Measurements from ENCODE around the gene GRIK2. TPM values are rescaled to one million over a fixed set of nuclear protein-coding genes. Genes with fewer than 3 reads are reported as not detected.

GRIK2 gene
- total RNA-seq, 2 experiments from 2014 or later: 0.14 TPM; not detected in 1

- Mint-ChIP-seq H3K27ac (no peak overlapping the region), H3K27me3 (no peaks in the 10 kb centered on the region), H3K9me3 (no peaks in the 10 kb centered on the region), H3K4me1 (no peaks in the 10 kb centered on the region), H3K36me3 (no peaks in the 10 kb centered on the region), H3K4me3 (no peak overlapping the region)
- POLR2A ChIA-PET: no interaction called here
- DNase-seq (no peak), ATAC-seq (ENCODE audit: low read depth) (no peak)
Measured at GRCh38 chr6:101502818-101503217, 109.3 kb downstream of the GRIK2 start.

GRCh38 chr6:101509536-101509935 is 116.0 kb downstream of the GRIK2 start:
- H3K4me3 Mint-ChIP-seq: no peak overlapping the region
- ATAC-seq (ENCODE audit: low read depth): no peak

GRCh38 chr6:101513181-101513580 is 119.7 kb downstream of the GRIK2 start:
- POLR2A ChIA-PET: no interaction called here
- ATAC-seq (ENCODE audit: low read depth) (no peak), DNase-seq (no peak)
- Mint-ChIP-seq H3K27ac (no peak overlapping the region), H3K4me3 (no peak overlapping the region), H3K9me3 (peaks cover 2% of the 10 kb centered on the region), H3K27me3 (no peaks in the 10 kb centered on the region), H3K36me3 (no peaks in the 10 kb centered on the region), H3K4me1 (no peaks in the 10 kb centered on the region)

More at GRCh38 chr6:101509536-101509935, 116.0 kb downstream of the GRIK2 start:
- POLR2A ChIA-PET: no interaction called here
- no peaks in the 10 kb centered on the region for H3K9me3 Mint-ChIP-seq
- H3K27ac Mint-ChIP-seq: no peak overlapping the region
- no peaks in the 10 kb centered on the region for H3K36me3 Mint-ChIP-seq
- H3K4me1 Mint-ChIP-seq: no peaks in the 10 kb centered on the region
- DNase-seq: no peak
- H3K27me3 Mint-ChIP-seq: no peaks in the 10 kb centered on the region

GRCh38 chr6:101516578-101516977 is 123.1 kb downstream of the GRIK2 start:
- no peak overlapping the region for H3K4me3 Mint-ChIP-seq
- no peak overlapping the region for H3K27ac Mint-ChIP-seq
- H3K4me1 Mint-ChIP-seq: no peaks in the 10 kb centered on the region
- H3K27me3 Mint-ChIP-seq: no peaks in the 10 kb centered on the region
- peaks cover 2% of the 10 kb centered on the region for H3K9me3 Mint-ChIP-seq
- no peak for ATAC-seq (ENCODE audit: low read depth)
- H3K36me3 Mint-ChIP-seq: no peaks in the 10 kb centered on the region
- POLR2A ChIA-PET: no interaction called here
- no peak for DNase-seq

- no peaks in the 10 kb centered on the region for H3K27me3 Mint-ChIP-seq
- H3K9me3 Mint-ChIP-seq: peaks cover 5% of the 10 kb centered on the region
- ATAC-seq (ENCODE audit: low read depth) (no peak), DNase-seq (no peak)
- H3K4me1 Mint-ChIP-seq: no peaks in the 10 kb centered on the region
- no peak overlapping the region for H3K4me3 Mint-ChIP-seq
- POLR2A ChIA-PET: no interaction called here
- H3K36me3 Mint-ChIP-seq: no peaks in the 10 kb centered on the region
- no peak overlapping the region for H3K27ac Mint-ChIP-seq
Measured at GRCh38 chr6:101517632-101518031, 124.1 kb downstream of the GRIK2 start.

GRCh38 chr6:101522254-101522653 is 128.7 kb downstream of the GRIK2 start:
- H3K36me3 Mint-ChIP-seq: no peaks in the 10 kb centered on the region

GRCh38 chr6:101527467-101527866 is 134.0 kb downstream of the GRIK2 start:
- no peak overlapping the region for H3K27ac Mint-ChIP-seq
- POLR2A ChIA-PET: no interaction called here
- no peak overlapping the region for H3K4me3 Mint-ChIP-seq
- no peaks in the 10 kb centered on the region for H3K4me1 Mint-ChIP-seq
- H3K36me3 Mint-ChIP-seq: no peaks in the 10 kb centered on the region
- H3K9me3 Mint-ChIP-seq: peaks cover 2% of the 10 kb centered on the region
- ATAC-seq (ENCODE audit: low read depth) (no peak), DNase-seq (no peak)
- no peaks in the 10 kb centered on the region for H3K27me3 Mint-ChIP-seq

More at GRCh38 chr6:101522254-101522653, 128.7 kb downstream of the GRIK2 start:
- no peak for DNase-seq
- ATAC-seq (ENCODE audit: low read depth): no peak
- Mint-ChIP-seq H3K27ac (no peak overlapping the region), H3K4me3 (no peak overlapping the region), H3K9me3 (peaks cover 3% of the 10 kb centered on the region), H3K4me1 (no peaks in the 10 kb centered on the region), H3K27me3 (no peaks in the 10 kb centered on the region)
- POLR2A ChIA-PET: no interaction called here

- H3K27me3 Mint-ChIP-seq: no peaks in the 10 kb centered on the region
- H3K36me3 Mint-ChIP-seq: no peaks in the 10 kb centered on the region
Measured at GRCh38 chr6:101528801-101529200, 135.3 kb downstream of the GRIK2 start.

GRCh38 chr6:101531538-101531937 is 138.0 kb downstream of the GRIK2 start:
- H3K9me3 Mint-ChIP-seq: peaks cover 2% of the 10 kb centered on the region
- DNase-seq (no peak), ATAC-seq (ENCODE audit: low read depth) (no peak)
- no peaks in the 10 kb centered on the region for H3K36me3 Mint-ChIP-seq
- H3K4me1 Mint-ChIP-seq: no peaks in the 10 kb centered on the region
- no peaks in the 10 kb centered on the region for H3K27me3 Mint-ChIP-seq
- H3K27ac Mint-ChIP-seq: no peak overlapping the region
- no peak overlapping the region for H3K4me3 Mint-ChIP-seq
- POLR2A ChIA-PET: no interaction called here

More at GRCh38 chr6:101528801-101529200, 135.3 kb downstream of the GRIK2 start:
- H3K4me1 Mint-ChIP-seq: no peaks in the 10 kb centered on the region
- H3K9me3 Mint-ChIP-seq: peaks cover 2% of the 10 kb centered on the region
- POLR2A ChIA-PET: no interaction called here
- H3K4me3 Mint-ChIP-seq: no peak overlapping the region
- ATAC-seq (ENCODE audit: low read depth): no peak
- DNase-seq: no peak
- H3K27ac Mint-ChIP-seq: no peak overlapping the region

GRCh38 chr6:101534386-101534785 is 140.9 kb downstream of the GRIK2 start:
- peaks cover 2% of the 10 kb centered on the region for H3K9me3 Mint-ChIP-seq
- no peak for DNase-seq
- no peaks in the 10 kb centered on the region for H3K36me3 Mint-ChIP-seq
- ATAC-seq (ENCODE audit: low read depth): no peak
- no peaks in the 10 kb centered on the region for H3K27me3 Mint-ChIP-seq
- H3K4me1 Mint-ChIP-seq: no peaks in the 10 kb centered on the region
- H3K27ac Mint-ChIP-seq: no peak overlapping the region
- no peak overlapping the region for H3K4me3 Mint-ChIP-seq
- POLR2A ChIA-PET: no interaction called here

- POLR2A ChIA-PET: no interaction called here
- ATAC-seq (ENCODE audit: low read depth) (no peak), DNase-seq (no peak)
- H3K4me3 Mint-ChIP-seq: no peak overlapping the region
- no peaks in the 10 kb centered on the region for H3K4me1 Mint-ChIP-seq
- no peak overlapping the region for H3K27ac Mint-ChIP-seq
- no peaks in the 10 kb centered on the region for H3K27me3 Mint-ChIP-seq
- peaks cover 2% of the 10 kb centered on the region for H3K9me3 Mint-ChIP-seq
- H3K36me3 Mint-ChIP-seq: no peaks in the 10 kb centered on the region
Measured at GRCh38 chr6:101534821-101535220, 141.3 kb downstream of the GRIK2 start.

- Mint-ChIP-seq H3K4me1 (no peaks in the 10 kb centered on the region), H3K27me3 (no peaks in the 10 kb centered on the region), H3K27ac (no peak overlapping the region), H3K4me3 (no peak overlapping the region), H3K9me3 (no peaks in the 10 kb centered on the region), H3K36me3 (no peaks in the 10 kb centered on the region)
- DNase-seq (no peak), ATAC-seq (ENCODE audit: low read depth) (no peak)
- POLR2A ChIA-PET: no interaction called here
Measured at GRCh38 chr6:101537753-101538316, 144.3 kb downstream of the GRIK2 start.

GRCh38 chr6:101539510-101540245 is 146.2 kb downstream of the GRIK2 start:
- Mint-ChIP-seq H3K27me3 (no peaks in the 10 kb centered on the region), H3K36me3 (no peaks in the 10 kb centered on the region), H3K4me3 (no peak overlapping the region), H3K9me3 (no peaks in the 10 kb centered on the region), H3K27ac (no peak overlapping the region), H3K4me1 (no peaks in the 10 kb centered on the region)
- POLR2A ChIA-PET: no interaction called here
- no peak for DNase-seq
- no peak for ATAC-seq (ENCODE audit: low read depth)

GRCh38 chr6:101541894-101542293 is 148.4 kb downstream of the GRIK2 start:
- no peak for DNase-seq

More at GRCh38 chr6:101541894-101542293, 148.4 kb downstream of the GRIK2 start:
- Mint-ChIP-seq H3K27ac (no peak overlapping the region), H3K9me3 (no peaks in the 10 kb centered on the region), H3K4me1 (no peaks in the 10 kb centered on the region), H3K4me3 (no peak overlapping the region), H3K27me3 (no peaks in the 10 kb centered on the region), H3K36me3 (no peaks in the 10 kb centered on the region)
- ATAC-seq (ENCODE audit: low read depth): no peak
- POLR2A ChIA-PET: no interaction called here
